ENCODE results near the gene LRRC63. TPM values are rescaled to one million over a fixed set of nuclear protein-coding genes. Genes with fewer than 3 reads are reported as not detected.

LRRC63 gene
- polyA plus RNA-seq, 1 of the 3 experiments (the other 2 are of a cell fraction), result 0.03 TPM

GRCh38 chr13:46321494-46322225 is 109.9 kb downstream of the LRRC63 start:
- H3K9me2 ChIP-seq, result no peaks in the 10 kb centered on the region
- ChIA-PET CTCF (interaction anchor here (0.6 to 2.5 kb wide), 27 partner anchors 8 to 815 kb away, joined by 3 to 10 read pairs (median 3); no protein-coding TSS in a partner anchor), POLR2A (no interaction called here)
- H3K9me3 ChIP-seq, result no peaks in the 10 kb centered on the region
- no peak overlapping the region for H3K9ac ChIP-seq
- DNase-seq, result peak; percentile 52
- H3K4me2 ChIP-seq, result no peak overlapping the region
- H3K36me3 ChIP-seq (replicated peaks in 1 of 2; ENCODE audit: control insufficient read depth in 1 of 2, insufficient read depth in 2 of 2, low read length in 1 of 2), result no peaks in the 10 kb centered on the region
- WGBS (ENCODE audit: low lambda C conversion rate), result 43% methylated on average over 17 of the region's 17 CpGs
- no peak overlapping the region for H2AFZ ChIP-seq (ENCODE audit: low read depth)
- H3K4me3 ChIP-seq (ENCODE audit: low read depth in 2 of 2, low read length in 1 of 2), result no peak overlapping the region
- H3F3A ChIP-seq (replicated peaks; ENCODE audit: insufficient read depth), result no peaks in the 10 kb centered on the region
- H3K27me3 ChIP-seq (ENCODE audit: insufficient read depth), result no peaks in the 10 kb centered on the region
- H3K79me2 ChIP-seq (ENCODE audit: insufficient read depth), result no peaks in the 10 kb centered on the region
- no peak overlapping the region for H3K27ac ChIP-seq (ENCODE audit: low read depth in 2 of 2, low read length in 1 of 2)
- TF ChIP-seq ZBTB33 (IDR thresholded peaks at IDR 0.05; ENCODE audit: borderline replicate concordance, low read depth) (no peak), RXRA (IDR thresholded peaks at IDR 0.05; ENCODE audit: borderline replicate concordance, low read depth) (no peak), CTCF (IDR thresholded peaks at IDR 0.05) (peak; percentile 87), YY1 (IDR thresholded peaks at IDR 0.05; ENCODE audit: low read depth) (no peak), SMC3 (IDR thresholded peaks at IDR 0.05; ENCODE audit: low read depth, low read length) (peak; percentile 69), FOXM1 (IDR thresholded peaks at IDR 0.05; ENCODE audit: low read depth) (no peak), SIN3A (IDR thresholded peaks at IDR 0.05; ENCODE audit: borderline replicate concordance, low read depth, low read length) (no peak), RAD21 (IDR thresholded peaks at IDR 0.05; ENCODE audit: low read length) (peak; percentile 85), RFX5 (IDR thresholded peaks at IDR 0.05; ENCODE audit: low read length) (no peak), JUND (IDR thresholded peaks at IDR 0.05) (no peak), REST (IDR thresholded peaks at IDR 0.05; ENCODE audit: low read depth, low read length) (no peak), GATA2 (CRISPR knock-in tag; IDR thresholded peaks at IDR 0.05) (no peak), USF1 (IDR thresholded peaks at IDR 0.05; ENCODE audit: borderline replicate concordance, low read depth) (no peak), IRF3 (IDR thresholded peaks at IDR 0.05; ENCODE audit: low read depth, low read length) (no peak), POLR2AphosphoS5 (IDR thresholded peaks at IDR 0.05; ENCODE audit: low read depth, low read length) (no peak), FOSL2 (IDR thresholded peaks at IDR 0.05; ENCODE audit: borderline replicate concordance, low read depth) (no peak), NRF1 (IDR thresholded peaks at IDR 0.05; ENCODE audit: low read depth, low read length) (no peak), MEF2A (IDR thresholded peaks at IDR 0.05; ENCODE audit: borderline replicate concordance, low read depth) (no peak)
- H3K4me1 ChIP-seq (ENCODE audit: control insufficient read depth in 1 of 2, insufficient read depth in 2 of 2, low read depth in 1 of 2, low read length in 1 of 2), result no peaks in the 10 kb centered on the region
- H4K20me1 ChIP-seq (ENCODE audit: insufficient read depth), result no peaks in the 10 kb centered on the region
